GM12864 (cell line): ENCODE measurements around the gene GPR183.

Source experiments
- DNase-seq: peaks from one replicate; pipeline ENCODE4 v3.0.0-alpha.2; 2011; ENCODE audit warnings: low read depth
- H3K4me3 ChIP-seq: 2 replicates; pipeline ENCODE4 v1.5.1; 2011; ENCODE audit warnings: mild to moderate bottlenecking, low read depth, low read length, control low read depth
- TF ChIP-seq, protein P1 (sequence below): IDR thresholded peaks from 2 replicates; pipeline ENCODE4 v1.5.1; 2011; ENCODE audit warnings: low read depth, mild to moderate bottlenecking, moderate library complexity, low read length, control low read depth, inconsistent platforms; ENCODE audit errors: missing control alignments

Gene GPR183

DNA sequence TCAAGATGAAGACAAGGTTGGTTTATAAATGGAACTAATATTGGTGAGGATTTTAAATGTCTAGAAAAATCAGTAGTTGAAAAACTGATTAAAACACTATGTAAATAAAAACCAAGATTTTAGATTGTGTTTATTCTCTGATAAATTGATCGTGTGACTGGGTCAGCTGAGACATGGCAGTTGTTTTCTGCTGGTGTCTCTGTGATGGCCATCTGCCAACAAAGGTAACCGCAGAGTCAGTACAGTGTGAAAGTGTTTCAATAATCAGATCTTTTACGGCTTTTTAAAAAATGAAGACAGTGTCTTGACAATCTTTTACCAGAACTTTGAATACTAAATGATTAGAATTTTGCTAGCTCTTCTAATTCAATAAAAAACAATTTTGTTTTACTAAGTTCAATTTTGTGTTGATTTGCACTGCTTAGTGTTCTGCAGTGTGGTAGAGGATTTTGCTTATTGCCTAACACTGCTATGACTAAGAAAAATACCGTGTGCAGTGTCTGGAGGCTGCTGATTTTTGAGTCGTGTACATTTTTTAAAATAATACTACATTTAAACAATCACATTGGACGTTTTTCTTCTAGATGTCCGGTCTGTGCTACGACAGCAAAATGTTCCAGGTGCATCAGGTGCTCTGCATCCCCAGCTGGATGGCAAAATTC lies 32.7 kb upstream of the GPR183 start:
- no peak for DNase-seq
- TF ChIP-seq, protein P1, sequence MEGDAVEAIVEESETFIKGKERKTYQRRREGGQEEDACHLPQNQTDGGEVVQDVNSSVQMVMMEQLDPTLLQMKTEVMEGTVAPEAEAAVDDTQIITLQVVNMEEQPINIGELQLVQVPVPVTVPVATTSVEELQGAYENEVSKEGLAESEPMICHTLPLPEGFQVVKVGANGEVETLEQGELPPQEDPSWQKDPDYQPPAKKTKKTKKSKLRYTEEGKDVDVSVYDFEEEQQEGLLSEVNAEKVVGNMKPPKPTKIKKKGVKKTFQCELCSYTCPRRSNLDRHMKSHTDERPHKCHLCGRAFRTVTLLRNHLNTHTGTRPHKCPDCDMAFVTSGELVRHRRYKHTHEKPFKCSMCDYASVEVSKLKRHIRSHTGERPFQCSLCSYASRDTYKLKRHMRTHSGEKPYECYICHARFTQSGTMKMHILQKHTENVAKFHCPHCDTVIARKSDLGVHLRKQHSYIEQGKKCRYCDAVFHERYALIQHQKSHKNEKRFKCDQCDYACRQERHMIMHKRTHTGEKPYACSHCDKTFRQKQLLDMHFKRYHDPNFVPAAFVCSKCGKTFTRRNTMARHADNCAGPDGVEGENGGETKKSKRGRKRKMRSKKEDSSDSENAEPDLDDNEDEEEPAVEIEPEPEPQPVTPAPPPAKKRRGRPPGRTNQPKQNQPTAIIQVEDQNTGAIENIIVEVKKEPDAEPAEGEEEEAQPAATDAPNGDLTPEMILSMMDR, result no peak
- H3K4me3 ChIP-seq, result no peak overlapping the region

DNA sequence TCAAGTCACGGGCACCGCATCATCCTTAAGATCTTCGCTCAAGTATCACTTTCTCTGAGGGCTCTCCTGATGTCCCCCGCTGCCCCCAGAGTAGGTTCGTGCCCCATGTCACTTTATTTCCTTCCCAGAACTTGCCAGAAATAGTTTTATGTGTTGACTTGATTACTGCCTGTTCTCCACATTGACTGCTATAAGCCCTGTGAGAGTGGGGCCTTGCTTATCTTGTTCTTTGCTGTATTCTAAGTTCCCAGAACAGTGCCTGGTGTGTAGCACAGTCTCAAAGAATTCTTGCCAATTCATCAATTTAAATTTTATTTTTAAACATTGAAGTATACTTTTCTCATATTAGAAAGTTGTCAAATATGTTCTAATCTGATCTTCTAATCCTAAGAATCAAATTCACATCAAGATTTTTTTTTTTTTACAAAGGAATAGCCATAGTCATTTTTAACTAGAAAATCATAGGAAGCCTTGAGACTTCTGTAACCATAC lies 32.1 kb upstream of the GPR183 start:
- TF ChIP-seq, protein P1, result no peak

DNA sequence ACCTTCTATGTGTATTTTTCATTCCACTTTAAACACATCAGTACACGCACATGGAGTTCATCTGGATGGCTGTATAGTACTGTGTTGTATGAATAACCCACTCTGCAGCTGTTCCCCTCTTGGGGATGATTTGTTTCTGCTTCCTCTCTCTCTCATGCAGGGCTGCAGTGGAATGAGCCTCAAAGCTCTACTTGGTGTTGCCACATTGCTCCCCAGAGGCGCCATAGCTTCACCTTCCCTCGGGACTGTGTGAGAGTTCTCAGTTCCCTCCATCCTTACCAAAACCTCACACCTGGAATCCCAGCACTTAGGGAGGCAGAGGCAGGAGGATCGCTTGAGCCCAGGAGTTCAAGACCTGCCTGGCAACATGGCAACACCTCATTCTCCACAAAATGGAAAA lies 28.4 kb upstream of the GPR183 start:
- no peak overlapping the region for H3K4me3 ChIP-seq
- TF ChIP-seq, protein P1, result no peak
- DNase-seq, result no peak

More for the DNA sequence above, 32.1 kb upstream of the GPR183 start:
- no peak overlapping the region for H3K4me3 ChIP-seq
- no peak for DNase-seq

DNA sequence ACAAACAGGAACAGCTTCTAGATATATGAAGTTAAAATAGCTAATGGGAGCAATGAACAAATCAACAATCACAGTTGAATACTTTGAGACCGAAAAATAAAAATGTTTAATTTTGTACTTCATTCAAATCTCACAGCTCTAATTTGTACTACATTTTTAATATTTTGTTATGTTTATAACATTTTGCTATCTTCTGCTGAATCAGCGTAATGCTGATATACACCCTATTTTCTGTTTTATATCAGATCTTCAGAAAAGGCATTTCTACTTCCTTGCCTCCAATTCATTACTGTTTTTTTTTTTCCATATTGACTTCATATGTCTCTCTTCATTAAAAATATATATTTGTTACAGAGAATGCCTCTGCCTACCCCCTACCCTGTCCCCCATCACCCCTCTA lies 27.9 kb upstream of the GPR183 start:
- H3K4me3 ChIP-seq, result no peak overlapping the region
- TF ChIP-seq, protein P1, result no peak
- DNase-seq, result no peak

DNA sequence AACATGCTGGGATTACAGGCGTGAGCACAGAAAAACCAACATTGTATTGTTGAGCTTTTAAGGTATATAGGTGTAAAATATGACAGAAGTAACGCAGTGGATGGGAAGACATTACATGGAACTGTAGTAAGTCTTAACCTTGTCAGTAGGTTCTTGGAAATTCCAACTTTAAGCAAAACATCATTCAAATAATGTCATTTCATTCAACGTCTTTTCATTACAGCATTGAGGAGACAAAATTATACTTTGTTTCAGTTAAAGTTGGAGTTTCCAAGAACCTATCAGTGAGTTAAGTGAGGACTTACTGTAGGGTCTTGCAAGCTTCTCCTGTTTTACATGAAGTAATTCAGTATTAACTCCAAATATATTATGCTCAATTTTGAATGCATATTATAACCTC lies 27.0 kb upstream of the GPR183 start:
- H3K4me3 ChIP-seq, result no peak overlapping the region
- DNase-seq, result no peak
- TF ChIP-seq, protein P1, result no peak

DNA sequence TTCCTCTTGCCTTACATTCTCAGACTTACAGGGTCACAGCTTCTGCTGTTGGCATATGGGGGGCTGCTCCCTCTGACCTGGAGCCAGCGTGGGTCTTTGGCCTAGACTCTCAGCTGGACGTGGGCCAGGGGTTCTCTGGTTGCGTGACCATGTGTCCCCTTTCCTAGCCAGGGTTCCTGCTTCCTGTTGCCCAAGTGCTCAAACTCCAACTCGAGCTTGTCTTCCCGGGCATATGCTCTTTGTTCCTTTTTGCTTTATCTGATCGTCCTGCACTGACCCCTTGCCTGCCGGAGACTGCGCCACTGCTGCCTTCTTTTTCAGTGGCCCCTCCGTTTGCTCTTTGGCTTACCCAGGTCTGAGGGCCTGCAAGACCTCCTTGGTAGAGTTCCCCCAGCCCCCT lies 25.3 kb upstream of the GPR183 start:
- DNase-seq, result no peak
- no peak overlapping the region for H3K4me3 ChIP-seq
- TF ChIP-seq, protein P1, result no peak

DNA sequence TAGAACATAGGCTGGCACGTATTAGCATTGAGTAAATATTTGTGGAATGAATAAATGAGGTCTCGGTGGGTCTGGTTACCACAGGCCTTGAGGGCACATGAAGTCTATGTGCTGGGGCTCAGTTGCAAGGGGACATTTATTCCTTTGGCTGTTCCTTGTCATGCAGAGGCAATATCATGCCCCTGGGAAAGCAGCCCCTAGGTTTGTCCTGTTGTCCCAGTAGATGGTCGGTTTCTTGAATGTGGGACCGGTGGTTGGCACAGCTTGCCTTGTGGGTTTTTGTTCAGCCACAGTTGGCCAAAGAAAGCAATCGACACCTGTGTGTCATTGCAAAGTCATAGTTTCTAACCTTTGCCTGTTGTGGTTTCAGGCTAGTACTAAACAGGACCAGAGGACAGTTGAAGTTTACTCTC lies 24.7 kb upstream of the GPR183 start:
- H3K4me3 ChIP-seq, result no peak overlapping the region
- TF ChIP-seq, protein P1, result no peak
- no peak for DNase-seq
